Activated CD8-positive, alpha-beta memory T cell treated with anti-CD3 and anti-CD28 coated beads for 24 hours (primary cell): Measurements from ENCODE around the gene METTL15.
"Not testable (repeated sequence)": the region's sequence is repeated elsewhere in the genome, so short reads cannot be mapped to it uniquely, and the experiment has no call there.

Source experiments
- DNase-seq: peaks from one replicate; pipeline ENCODE4 v3.0.0-alpha.2; 2020

The METTL15 gene

GRCh38 chr11:28222063-28222462 is 113.9 kb downstream of the METTL15 start:
- DNase-seq: not testable (repeated sequence)

- DNase-seq: no peak
These were observed 115.4 kb downstream of the METTL15 start for GRCh38 chr11:28223577-28223976.

DNA sequence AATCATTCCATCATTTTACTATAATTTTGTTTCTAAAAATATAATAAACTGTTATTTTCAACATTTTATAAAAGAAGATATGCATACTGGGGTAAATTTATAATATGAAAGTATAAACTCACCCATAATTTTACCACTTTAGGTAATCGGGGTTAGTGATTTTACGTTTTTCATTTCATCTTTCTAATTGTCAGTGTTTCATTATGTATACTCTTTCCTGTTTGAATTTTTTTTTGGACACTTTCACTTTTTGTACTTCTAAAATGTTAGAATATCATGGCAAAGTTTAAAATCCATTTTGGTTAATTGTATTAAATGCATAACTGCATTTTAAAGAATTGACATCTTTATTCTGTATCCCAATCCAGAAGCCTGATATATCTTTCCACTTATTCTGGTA is 115.8 kb downstream of the METTL15 start:
- DNase-seq: no peak

DNA sequence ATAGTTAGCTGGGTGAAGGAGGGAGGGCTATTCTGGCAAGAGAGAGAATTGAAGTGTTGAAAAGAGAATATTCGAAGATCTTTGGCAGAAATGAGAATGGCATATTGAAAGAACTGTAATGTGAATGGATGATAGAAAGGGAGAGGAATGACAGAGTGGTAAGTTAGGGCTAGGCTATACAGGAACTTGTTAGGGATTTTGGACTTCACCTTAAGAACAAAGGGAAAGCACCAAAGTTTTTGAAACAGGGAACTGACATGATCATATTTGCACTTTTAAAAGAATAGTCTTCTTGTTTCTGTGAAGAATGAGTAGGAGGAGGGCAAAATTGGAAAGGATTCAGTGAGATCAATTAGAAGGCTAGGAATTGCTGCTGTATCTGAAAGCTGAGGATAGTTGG is 119.3 kb downstream of the METTL15 start:
- no peak for DNase-seq

GRCh38 chr11:28228196-28228895 is 120.2 kb downstream of the METTL15 start:
- DNase-seq: no peak

GRCh38 chr11:28231475-28231874 is 123.3 kb downstream of the METTL15 start:
- DNase-seq: no peak

- DNase-seq: no peak
These were observed 124.5 kb downstream of the METTL15 start for GRCh38 chr11:28232649-28233048.

GRCh38 chr11:28241760-28242159 is 133.6 kb downstream of the METTL15 start:
- DNase-seq: no peak

GRCh38 chr11:28242596-28242995 is 134.4 kb downstream of the METTL15 start:
- DNase-seq: no peak

DNA sequence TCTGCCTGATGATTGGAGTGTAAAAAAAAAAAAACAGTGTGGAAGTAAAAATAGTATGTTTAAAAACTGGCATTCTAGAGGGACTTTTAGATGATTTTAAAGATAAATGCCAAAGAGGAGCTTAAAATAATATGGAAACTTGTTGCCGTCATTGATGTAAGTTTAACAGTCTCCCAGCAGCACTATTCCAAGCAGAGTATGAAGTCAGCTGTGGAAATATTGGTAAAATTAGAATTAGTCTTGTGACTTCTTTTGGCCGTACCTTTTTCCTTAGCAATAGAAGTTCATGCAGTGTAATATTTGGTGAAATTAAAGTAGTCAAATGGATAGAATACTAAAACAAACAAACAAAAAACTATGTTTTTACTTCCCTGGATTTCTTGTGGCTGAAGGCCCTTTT is 134.9 kb downstream of the METTL15 start:
- no peak for DNase-seq

- DNase-seq: no peak
These were observed 135.4 kb downstream of the METTL15 start for GRCh38 chr11:28243581-28243980.

DNA sequence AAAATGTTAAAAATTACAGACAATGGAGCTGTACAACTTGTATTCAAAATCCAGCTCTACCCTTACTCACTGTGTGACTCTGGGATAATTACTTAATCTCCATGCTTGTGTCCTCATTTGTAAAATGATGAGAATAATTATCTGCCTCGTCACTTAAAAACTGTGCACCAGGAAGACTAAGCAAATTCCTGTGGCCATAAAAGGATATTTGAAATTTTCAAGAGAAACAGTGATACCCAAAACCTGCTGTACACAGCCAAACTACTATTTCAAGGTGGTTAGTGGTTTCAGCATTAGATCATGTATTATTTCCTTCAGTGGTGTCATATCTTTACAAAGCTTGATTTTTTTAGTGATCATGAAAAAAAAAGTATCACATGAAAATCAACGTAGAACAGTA is 136.9 kb downstream of the METTL15 start:
- no peak for DNase-seq

GRCh38 chr11:28250192-28250591 is 142.0 kb downstream of the METTL15 start:
- DNase-seq: no peak

- no peak for DNase-seq
These were observed 143.1 kb downstream of the METTL15 start for GRCh38 chr11:28251257-28251656.

DNA sequence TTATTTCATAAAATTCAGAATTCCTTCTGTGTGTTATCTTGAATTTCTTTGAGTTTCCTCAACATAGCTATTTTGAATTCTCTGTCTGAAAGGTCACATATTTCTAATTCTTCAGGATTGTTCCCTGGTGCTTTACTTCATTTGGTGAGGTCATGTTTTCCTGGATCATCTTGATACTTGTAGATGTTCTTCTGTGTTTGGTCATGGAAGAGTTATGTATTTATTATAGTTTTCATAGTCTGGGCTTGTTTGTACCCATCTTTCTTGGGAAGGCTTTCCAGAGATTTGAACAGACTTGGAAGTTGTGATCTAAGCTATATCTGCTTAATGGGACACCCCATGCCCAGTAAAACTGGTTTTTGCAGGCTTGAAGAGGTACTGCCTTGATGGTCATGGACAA is 149.6 kb downstream of the METTL15 start:
- no peak for DNase-seq

DNA sequence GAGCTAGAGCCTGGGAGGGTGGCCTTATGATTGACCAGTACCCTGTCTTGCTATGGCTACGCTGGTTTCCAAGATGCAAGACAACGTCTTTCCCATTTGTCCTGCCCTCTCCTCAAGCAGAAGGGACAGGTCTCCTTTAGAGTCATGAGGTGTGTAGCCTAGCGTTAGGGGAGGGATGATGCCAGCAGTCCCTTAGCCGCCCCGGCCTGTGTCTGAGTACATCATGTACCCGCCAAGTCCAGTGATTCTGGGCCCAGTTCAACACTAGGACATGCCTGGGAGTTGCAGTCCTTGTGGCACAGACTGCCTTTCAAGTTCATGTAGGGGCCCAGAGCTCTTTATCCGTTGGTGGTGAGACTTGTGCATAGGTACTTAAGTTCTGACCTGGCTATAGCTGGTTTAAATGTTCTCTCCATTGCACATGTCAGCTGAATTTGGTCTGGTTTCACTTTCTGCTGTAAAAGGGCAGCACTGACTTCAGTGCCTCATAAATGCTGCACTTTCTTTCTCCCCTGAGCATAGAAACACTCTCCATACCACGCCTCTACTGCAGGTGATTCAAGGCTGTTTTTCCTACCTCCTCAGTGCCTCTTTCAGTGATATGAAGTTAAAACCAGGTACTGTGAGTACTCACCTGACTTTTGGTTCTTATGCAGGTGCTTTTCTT is 151.1 kb downstream of the METTL15 start:
- no peak for DNase-seq

DNA sequence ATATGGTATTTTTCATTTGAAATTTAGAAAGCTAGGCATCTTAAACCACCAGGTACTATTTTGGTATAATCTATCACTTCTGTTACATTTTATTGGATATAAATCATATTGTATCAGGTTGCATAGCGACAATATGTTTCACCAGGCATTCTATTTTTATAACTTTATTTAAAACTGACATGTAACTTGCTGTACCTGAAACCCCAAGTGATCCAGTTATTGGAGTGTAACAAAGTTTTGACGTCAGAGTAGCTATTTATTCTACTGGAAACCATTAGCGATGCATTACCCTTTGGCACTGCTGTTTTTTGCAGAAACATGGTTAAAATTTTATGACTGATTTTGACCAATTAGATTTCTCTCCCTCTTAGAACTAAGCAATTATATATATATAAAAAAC is 160.7 kb downstream of the METTL15 start:
- no peak for DNase-seq

DNA sequence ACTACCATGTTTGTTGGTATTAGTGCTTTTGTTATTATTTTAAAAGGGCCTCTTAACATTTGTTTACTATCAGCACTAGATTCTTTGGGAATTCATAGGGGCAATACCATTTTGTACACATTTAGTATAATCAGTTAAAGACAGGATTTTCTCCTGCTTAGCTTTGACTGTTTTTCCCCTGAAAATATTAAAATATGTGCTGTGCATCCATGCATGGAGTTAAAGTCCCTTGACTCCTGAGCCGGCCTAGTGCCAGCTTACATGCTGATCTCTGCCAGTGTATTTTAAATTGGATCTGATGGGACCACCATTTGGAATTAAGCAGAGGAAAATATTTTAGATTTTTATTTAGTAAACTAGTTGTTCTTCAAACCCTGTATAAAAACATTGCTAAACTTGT is 161.4 kb downstream of the METTL15 start:
- no peak for DNase-seq

DNA sequence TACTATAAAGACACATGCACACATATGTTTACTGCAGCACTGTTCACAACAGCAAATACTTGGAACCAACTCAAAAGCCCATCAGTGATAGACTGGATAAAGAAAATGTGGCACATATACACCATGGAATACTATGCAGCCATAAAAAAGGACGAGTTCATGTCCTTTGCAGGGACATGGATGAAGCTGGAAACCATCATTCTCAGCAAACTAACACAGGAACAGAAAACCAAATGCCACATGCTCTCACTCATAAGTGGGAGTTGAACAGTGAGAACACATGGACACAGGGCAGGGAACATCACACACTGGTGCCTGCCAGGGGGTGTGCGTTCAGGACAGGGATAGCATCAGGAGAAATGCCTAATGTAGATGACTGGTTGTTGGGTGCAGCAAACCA is 164.1 kb downstream of the METTL15 start:
- not testable (repeated sequence) for DNase-seq

GRCh38 chr11:28274216-28274615 is 166.0 kb downstream of the METTL15 start:
- no peak for DNase-seq

GRCh38 chr11:28284196-28284595 is 176.0 kb downstream of the METTL15 start:
- no peak for DNase-seq

- no peak for DNase-seq
These were observed 181.3 kb downstream of the METTL15 start for GRCh38 chr11:28289444-28289843.

DNA sequence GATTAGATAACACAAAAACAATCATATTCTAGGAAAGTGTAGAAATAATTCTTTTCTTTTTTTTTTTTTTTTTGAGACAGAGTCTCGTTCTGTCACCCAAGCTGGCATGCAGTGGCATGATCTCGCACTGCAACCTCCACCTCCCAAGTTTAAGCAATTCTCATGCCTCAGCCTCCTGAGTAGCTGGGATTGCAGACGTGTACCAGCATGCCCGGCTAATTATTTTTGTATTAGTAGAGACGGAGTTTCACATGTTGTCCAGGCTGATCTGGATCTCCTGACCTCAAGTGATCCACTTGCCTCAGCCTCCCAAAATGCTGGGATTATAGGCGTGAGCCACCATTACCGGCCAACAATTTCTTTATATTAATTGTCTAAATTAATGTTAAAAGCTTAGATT is 182.8 kb downstream of the METTL15 start:
- DNase-seq: not testable (repeated sequence)

DNA sequence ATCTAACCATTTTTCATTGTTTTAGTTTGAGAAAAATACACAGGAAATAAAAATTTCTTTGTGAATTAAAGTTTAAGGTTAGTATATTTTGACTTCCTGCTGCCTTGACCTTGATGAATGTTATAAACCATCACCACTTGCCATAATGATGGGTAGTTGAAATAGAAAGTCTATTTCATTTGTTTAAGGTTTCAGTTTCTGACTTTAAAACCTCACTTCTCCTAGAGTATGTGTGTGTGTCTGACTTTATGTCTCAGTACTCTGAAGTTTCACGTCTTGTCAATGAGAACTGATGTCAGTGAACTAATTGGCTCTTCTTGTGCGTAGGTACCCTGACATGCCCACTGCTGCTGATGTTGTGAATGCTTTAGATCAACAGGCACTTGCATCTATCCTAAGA is 188.2 kb downstream of the METTL15 start:
- no peak for DNase-seq

GRCh38 chr11:28298209-28298608 is 190.0 kb downstream of the METTL15 start:
- no peak for DNase-seq
